HL-60 (cell line): ENCODE results near the gene SNX1.

ENCODE experiments used
- CTCF ChIP-seq: IDR thresholded peaks from one replicate; pipeline ENCODE4 v1.5.1; 2011; ENCODE audit warnings: low read length, control low read depth, inconsistent platforms; ENCODE audit not compliant: insufficient read depth
- POLR2AphosphoS5 ChIP-seq: IDR thresholded peaks from 2 replicates; pipeline ENCODE4 v1.6.1; 2012; ENCODE audit warnings: low read depth
- REST ChIP-seq: IDR thresholded peaks from 2 replicates; pipeline ENCODE4 v1.6.1; 2012; ENCODE audit warnings: low read depth; ENCODE audit not compliant: insufficient replicate concordance
- SPI1 ChIP-seq: IDR thresholded peaks from 2 replicates; pipeline ENCODE4 v1.6.1; 2012; ENCODE audit warnings: low read depth, mild to moderate bottlenecking, borderline replicate concordance

GRCh38 chr15:64156652-64157331 is 61.0 kb downstream of the SNX1 start:
- no peak for TF ChIP-seq CTCF
- TF ChIP-seq REST, result no peak
- TF ChIP-seq POLR2AphosphoS5, result no peak
- no peak for TF ChIP-seq SPI1
